GM21360 (cell line): Measurements from ENCODE around the gene PRELP.

ENCODE experiments used
- ATAC-seq: cut with Tn5 transposase; IDR thresholded peaks from one replicate; pipeline ENCODE4 v1.9.1; 2021; ENCODE audit warnings: mild to moderate bottlenecking, moderate library complexity; ENCODE audit not compliant: unreplicated experiment

PRELP gene

DNA sequence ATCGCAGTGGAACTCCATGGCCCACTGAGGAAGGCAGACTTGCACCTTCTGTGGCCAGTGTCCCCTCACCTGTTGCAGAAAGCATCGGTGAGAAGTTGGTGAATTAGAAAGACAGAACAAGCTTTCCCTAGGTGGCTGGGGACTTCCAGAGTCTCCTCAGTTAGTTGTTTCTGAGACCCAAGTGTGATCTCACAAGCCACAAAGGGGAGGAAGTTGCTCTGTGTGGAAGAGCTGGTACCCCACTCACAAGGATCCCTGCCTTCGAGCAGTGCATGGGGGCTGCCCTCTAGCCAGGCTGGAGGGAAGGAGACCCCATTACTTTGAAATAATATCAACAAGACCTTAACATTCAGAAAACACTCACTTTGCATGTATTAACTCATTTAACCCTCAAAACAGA, 2.1 kb downstream of the PRELP start:
- ATAC-seq: no peak

DNA sequence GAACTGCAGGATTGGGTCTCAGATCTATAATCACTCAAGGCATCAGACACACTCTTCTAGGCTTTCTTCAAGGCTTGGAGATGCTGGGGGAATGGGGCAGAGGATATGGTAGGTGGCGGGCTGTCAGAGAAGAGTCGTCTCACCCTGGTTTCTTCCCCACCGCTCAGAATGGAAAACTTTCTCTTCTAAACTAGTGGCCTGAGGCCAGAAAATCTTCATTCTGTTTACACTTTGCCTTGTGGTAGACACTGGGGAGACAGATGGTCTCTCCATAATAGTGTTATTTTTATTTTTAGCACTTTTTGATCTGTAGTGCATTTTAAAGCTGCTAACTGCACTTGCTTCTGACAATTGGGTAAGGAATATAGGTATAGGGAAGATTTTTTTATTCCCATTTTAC, 2.6 kb downstream of the PRELP start:
- ATAC-seq: no peak

GRCh38 chr1:203478986-203479385, 3.4 kb downstream of the PRELP start:
- no peak for ATAC-seq

GRCh38 chr1:203479646-203480045, 4.0 kb downstream of the PRELP start:
- no peak for ATAC-seq

DNA sequence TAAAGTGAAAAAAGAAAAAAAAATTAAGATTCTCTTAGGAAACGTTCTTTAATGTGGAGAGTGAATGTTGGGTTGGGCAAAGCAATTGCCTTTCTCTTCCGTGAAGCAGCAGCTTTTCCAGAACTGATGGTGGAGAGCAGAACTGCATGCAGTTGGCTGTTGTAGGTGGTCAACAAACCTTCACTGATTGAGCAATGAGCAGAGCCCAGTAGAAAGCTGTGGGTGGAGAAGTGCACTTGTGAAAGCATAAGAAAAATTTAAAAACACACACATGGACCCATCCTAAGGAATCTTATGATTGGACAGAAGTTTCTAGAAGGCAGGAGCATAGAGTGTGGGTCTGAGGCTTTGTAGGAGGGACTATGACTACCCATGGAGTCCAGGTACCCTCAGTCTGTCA, 4.5 kb downstream of the PRELP start:
- no peak for ATAC-seq

GRCh38 chr1:203480525-203481084, 5.0 kb downstream of the PRELP start:
- no peak for ATAC-seq

DNA sequence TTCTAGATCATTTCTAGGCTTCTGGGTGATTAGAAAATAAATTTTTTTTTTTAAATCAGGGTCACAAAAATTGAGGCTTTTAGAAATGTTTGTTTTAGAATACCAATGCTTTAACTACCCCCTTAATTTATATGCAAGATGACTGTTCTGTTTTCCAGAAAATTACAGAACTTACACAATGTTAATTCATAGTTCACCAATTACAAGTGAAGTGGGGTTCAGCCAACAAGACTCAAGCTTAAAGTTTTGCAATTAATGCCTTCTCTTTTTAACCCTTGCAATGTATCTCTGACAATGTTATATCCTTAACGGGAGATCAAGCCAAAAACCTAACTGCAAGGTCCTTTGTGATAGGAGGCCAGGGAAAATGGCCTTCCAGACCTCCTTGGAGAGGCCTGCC, 5.6 kb downstream of the PRELP start:
- ATAC-seq: no peak

DNA sequence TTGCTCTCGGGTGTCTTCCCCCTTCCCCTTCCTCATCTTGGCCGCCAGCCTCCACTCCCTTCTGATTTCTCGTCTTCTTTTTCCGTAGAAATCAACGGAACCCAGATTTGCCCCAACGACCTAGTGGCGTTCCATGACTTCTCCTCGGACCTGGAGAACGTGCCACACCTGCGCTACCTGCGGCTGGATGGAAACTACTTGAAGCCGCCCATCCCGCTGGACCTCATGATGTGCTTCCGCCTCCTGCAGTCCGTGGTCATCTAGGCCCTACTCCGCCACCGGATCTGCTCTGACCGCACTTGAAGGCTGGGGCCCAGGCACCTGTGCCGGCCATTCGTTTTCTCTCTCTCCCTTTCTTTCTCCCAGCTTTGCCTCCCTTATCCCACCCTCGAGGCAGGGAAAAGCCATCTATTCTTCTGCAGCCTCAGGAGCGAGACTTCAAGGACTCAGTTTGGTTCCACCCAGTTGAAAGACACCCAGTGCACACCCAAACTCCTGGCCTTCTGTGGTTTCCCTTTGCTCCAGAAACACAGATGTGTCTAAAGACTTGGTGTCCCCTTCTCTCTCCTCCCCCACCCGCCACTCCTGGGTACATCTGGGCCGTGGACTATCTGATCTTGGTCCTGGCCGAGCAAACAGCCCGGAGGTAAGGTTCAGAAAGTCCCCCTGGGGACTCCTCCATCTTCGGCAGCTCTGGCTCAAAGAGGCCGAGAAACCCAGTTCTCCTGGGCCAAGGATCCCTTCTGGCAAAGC, 11.2 kb downstream of the PRELP start:
- ATAC-seq: no peak

DNA sequence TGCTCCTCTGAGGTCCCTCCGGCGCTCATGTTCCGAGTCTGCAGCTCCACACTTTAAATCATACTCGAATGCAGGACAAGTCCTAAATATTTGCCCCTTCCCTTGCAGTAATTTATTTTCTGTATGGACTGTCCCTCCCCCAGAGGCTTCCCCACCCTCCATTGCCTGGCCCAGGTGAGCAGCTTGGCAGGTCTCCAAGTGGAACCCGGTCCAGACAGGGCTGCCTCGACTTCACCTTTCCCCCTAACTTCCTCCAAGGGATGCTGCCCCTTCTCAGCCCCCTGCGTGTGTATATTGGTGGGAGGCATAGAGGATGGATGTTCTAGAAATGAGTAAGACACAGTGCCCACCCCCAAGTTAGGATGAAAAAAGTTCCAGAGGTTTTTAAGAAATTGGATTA, 12.9 kb downstream of the PRELP start:
- ATAC-seq: no peak

GRCh38 chr1:203490607-203491006, 15.0 kb downstream of the PRELP start:
- no peak for ATAC-seq

DNA sequence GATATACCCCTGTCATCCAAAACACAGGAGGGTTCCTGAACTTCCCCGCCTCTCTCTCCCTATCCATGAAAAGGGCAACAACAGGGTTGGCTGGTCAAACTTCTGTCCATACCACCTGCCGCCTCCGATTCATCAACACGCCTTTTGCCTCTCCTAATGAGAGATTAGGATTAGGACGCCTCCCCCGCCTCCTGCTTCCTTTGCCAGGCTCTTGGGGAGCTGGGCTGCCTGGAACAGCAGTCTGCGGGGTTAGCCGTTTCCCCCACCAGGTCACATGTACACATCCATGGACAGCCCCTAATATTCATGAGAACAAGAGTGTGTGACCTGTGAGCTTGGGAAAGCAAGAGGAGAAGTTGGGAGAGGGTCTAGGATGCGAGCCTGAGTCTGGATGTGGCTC, 16.1 kb downstream of the PRELP start:
- ATAC-seq: no peak

DNA sequence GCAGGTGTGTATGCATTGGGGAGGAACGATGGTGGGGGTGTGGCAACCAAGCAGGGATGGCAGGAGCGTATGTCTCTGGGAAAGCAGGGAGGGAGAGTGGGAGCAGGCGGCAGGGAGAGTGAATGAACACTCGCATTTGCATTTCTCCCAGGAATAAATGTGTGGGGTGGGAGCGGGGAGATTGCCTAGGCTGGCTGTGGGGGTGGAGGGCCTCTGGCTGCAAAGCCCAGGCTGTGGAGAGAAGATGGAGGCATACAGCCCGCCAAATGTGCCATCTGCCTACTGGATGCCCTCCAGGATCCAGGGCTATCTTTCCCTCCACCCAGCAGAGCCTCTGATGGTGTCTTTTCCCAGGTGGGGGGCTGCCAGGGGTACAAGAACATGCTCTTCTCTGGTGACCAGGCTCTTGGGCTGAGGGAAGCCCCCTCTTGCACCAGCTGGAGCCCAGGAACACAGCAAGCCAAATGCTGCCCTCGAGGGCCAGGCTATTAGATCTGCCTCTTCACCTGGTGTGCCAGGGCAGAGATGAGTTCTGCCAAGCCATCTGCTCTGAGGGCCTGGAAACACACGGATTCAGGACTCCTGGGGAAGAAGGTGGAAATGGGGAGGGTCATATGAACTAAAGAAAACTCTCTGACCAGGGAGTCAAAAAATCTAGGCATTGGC, 16.6 kb downstream of the PRELP start:
- no peak for ATAC-seq

GRCh38 chr1:203492748-203493130, 17.1 kb downstream of the PRELP start:
- ATAC-seq: no peak

- no peak for ATAC-seq
These were observed 18.3 kb downstream of the PRELP start, which contains the start of gene OPTC for GRCh38 chr1:203493901-203494300. Gene OPTC (plus strand): TSS chr1:203494153. CDS start chr1:203496006, 1,853 bp downstream.

GRCh38 chr1:203495845-203496244, 20.2 kb downstream of the PRELP start:
- no peak for ATAC-seq

DNA sequence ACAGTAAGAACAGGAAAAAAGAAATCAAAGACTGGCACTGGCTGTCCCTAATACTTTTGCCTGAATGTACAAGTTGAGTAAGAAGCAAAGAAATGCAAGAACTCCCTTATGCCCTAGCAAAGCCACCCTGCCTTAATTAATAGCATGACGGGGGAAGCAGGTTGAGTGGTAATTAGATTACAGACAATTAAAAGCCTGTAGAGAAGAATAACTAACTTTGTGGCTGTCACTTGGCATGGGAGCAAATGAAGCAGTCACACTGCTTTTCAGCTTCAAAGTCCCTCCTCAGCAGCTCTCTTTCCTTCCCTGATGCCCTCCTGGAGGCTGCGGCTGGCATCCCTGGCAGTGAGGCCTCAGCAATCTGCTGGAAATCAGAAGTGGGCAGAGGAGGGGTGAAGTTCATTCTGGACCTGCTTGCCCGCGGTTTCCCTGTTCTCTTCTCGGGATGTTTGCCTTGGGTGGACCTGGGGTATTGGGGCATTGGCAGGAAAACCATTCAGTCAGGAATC, 21.7 kb downstream of the PRELP start:
- ATAC-seq: no peak

- ATAC-seq: no peak
These were observed 24.2 kb downstream of the PRELP start for GRCh38 chr1:203499643-203500278.

DNA sequence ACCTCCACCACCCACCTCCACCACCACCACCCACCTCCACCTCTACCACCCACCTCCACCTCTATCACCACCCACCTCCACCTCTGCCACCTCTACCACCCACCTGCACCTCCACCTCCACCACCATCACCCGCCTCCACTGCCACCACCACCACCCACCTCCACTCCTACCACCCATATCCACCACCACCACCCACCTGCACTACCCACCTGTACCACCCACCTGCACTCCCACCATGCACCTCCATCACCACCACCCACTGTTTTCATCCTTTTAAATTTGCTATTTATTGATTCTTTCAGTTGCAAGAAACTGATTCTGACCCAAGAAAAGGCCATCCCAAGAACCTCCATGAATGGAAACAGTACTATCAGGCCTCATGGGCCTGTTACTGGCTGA, 24.7 kb downstream of the PRELP start:
- no peak for ATAC-seq

DNA sequence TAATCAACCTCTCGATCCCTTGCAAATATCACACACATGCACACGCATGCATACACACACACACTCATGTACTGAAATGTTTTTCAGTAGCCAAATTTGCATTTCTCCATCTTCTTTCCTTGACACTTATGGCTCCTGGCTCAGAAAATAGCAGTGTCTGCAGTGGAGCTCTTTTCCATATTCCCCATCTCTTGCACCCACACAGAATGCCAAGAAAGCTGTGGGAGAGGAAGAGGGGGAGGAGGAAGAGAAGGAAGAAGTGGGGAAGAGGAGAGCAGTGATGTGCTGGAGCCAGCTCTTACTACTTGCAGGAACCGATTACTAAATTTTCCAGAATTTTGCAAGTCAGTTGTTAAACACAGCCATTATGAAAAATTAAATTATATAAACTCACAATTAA, 28.2 kb downstream of the PRELP start:
- ATAC-seq: no peak

GRCh38 chr1:203504400-203505250, 29.0 kb downstream of the PRELP start:
- ATAC-seq: no peak
